HG03025 (cell line): ENCODE measurements around the gene LNPEP.

Experiments
- ATAC-seq: cut with Tn5 transposase; IDR thresholded peaks from one replicate; pipeline ENCODE4 v1.9.1; 2021; ENCODE audit warnings: mild to moderate bottlenecking, moderate library complexity; ENCODE audit not compliant: unreplicated experiment, low FRiP score

LNPEP gene

DNA sequence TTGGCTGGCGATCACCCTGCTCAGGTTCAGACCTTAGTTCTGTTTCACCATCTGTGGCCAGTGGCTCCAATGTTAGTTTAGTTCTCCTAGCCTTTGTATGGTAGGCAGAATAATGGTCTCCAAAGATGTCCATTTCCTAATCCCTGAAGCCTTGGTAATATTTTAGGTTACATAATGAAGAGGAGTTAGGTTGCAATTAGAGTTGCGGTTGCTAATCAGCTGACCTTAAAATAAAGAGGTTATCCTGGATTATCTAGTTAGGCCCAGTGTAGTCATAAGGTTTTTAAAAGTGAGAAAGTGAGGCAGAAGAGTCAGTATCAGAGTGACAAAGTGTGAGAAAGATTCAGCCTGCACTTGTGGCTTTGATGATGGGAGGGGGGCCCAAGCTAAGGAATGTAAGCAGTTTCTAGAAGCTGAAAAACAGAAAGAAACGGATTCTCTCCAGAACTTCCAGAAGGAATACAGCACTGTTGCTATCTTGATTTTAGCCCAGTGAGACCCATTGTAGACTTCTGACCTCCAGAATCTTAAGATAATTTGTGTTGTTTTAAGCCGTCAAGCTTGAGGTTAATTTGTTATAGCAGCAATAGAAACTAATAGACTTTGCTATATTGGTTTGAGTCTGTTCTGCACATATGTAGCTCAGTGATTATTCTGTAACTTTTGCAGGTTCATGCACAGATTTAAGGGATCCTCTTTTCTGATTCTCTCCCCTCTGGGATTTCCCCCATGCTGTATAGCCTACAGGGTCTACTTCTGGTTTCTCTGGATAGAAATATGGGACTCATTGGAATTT is 21.6 kb downstream of the LNPEP start:
- peak; percentile 44 for ATAC-seq

DNA sequence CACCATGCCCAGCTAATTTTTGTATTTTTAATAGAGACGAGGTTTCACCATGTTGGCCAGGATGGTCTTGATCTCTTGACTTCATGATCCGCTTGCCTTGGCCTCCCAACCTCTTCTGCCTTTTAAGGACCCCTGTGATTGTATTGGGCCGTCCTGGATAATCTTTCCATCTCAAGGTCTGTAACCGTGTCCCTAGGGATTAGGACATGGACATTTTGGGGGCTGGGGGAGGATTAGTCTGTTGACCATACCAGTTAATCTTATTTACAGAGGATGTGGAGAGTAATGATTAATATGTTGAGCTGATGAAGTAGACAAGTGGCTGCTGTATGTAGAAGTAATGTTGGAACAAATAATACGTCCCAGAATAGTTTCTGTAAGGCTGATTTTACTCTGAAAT is 23.1 kb downstream of the LNPEP start:
- ATAC-seq, result no peak

DNA sequence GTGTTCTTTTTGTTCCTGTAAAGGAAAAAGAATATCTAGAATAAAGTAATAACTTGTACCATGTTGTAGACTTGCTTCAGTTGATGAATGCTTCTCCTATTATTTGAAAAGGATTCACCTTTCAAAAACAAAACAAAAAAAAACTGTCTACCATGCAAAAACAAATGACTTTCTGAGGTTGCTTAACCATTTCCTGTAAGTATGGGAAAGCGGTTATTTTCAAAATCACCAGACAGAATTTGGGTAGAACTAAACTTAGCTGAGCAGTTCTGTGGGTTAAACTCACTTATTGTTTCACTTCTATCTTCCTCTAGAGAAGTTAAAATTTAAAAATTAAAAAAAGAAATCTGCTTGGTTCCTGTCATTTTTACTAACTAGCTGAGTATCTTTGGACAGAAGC is 25.2 kb downstream of the LNPEP start:
- peak; percentile 80 for ATAC-seq

DNA sequence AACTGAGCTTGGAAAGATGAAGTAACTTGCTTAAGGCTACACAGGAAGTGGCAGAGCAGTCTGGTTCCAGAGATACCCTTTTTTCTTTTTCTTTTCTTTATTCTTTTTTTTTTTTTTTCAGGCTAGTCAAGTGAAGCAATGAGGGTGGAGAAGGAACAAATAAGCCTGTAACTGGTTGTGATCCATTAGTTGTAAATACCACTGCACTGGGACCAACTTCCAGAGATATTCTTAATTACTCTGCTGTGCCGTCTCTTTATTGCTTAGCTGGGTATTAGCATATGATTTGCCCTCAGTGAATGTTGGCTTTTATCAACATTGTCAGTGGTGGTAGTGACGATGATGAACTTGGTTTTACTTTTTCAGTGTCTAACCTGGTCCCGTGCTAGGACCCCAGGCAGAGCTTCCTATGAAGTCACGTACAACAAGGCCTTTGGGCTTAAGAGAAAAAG is 26.7 kb downstream of the LNPEP start:
- ATAC-seq, result no peak

DNA sequence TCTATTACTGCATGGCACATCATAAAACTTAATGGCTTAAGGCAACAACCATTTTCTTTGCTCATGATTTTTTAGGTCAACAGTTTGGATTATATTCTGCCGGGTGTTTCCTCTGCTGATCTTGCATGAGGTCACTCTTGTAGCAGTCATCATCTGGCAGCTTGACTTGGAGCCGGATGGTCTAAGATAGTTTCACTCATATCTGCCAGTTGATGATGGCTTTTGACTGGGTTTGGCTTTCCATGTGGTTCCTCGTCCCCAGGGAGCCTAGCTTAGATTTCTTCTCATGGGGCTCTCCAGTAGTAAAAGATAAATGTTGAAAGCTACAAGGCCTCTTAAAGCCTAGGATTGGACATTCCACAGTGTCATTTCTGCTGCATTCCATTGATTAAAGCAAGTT is 27.4 kb downstream of the LNPEP start:
- no peak for ATAC-seq

DNA sequence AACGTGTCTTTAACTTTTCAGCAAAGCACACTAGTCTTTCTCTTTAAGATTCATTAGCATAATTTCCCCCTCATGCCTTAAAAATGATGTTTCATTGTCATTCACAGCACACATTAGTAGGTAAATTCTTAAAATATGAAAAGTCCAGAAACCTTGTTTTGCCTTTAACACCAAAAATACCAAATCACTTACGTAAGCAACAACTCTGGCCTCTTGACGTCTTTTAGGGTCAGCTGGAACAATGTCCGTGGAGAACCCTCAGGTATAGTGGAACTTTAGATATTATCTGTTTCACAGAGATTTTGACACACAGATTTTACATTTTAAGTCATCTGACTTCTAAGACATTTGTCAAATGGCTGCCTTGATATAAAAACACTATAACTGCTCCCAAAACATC is 30.9 kb downstream of the LNPEP start:
- ATAC-seq, result no peak

DNA sequence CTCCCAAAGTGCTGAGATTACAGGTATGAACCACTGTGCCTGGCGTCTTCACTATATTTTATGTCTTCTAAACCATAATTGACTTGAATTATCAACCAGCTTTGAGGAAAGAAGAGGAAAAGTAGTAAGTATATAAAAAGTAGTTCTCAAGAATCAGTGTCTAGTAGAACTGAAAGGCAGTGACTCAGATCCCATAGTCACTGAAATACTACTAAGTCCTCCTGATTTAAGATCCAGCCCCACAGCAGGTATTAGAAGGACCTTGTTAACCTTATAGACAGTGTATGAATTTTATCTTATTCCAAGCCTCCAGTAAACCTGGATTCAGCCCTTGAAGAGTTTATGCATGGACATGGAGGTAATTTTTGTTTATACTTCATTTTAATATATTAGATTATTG is 31.5 kb downstream of the LNPEP start:
- no peak for ATAC-seq

DNA sequence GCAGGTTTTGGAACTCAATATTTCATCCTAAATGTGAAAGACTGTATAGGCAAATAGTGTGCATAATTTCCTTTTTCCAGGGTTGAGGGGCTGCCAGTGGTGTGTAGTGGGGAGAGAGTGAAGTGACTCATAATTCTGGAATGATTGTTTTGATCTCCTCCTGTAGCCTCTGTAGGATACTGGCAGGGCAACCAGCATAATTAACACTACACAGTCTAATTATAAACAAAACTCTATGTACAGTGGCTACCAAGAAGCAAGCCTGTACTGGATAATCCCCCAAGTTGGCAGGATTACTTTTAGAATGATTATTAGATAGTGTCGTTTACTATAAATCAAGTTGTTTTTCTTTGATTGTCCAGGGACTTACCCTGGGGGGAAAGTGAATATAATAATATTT is 32.2 kb downstream of the LNPEP start:
- no peak for ATAC-seq

DNA sequence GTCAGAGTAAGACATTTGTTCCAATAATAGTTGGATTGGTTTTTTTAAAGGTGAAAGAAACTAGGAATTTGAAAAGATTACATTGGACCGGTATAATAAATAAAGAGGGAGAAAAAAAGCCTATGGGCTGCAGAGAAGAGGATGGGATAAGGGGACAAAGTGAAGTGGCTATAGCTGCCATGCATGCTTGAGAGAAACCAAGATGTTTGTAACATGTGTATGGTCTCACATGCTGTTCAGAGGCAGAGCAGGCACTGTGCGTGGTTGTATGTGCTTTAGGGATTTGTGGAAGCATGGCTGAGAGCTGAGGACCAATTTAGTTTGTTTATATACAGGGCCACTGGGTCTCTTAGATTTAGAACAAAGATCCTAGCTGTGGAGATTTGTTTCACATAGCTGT is 32.7 kb downstream of the LNPEP start:
- no peak for ATAC-seq

DNA sequence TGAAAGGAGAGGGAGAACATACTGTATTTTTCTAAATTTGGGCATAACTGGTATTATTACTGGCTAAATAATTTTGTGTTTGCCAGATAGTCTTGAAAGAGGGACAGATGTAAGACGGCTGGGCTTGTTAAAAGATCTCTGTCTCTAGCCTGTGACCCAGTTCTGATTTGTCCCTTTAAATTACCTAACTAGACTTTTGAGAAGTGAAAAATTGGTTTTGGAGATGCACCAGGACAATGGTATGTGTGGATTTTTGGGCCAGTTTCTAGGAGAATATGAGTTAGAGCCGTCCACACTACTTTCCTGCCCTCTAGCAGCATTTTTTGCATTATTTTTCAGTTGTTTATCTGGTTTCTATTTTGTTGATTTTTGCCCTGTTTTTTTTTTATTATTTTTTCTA is 33.5 kb downstream of the LNPEP start:
- ATAC-seq, result no peak

DNA sequence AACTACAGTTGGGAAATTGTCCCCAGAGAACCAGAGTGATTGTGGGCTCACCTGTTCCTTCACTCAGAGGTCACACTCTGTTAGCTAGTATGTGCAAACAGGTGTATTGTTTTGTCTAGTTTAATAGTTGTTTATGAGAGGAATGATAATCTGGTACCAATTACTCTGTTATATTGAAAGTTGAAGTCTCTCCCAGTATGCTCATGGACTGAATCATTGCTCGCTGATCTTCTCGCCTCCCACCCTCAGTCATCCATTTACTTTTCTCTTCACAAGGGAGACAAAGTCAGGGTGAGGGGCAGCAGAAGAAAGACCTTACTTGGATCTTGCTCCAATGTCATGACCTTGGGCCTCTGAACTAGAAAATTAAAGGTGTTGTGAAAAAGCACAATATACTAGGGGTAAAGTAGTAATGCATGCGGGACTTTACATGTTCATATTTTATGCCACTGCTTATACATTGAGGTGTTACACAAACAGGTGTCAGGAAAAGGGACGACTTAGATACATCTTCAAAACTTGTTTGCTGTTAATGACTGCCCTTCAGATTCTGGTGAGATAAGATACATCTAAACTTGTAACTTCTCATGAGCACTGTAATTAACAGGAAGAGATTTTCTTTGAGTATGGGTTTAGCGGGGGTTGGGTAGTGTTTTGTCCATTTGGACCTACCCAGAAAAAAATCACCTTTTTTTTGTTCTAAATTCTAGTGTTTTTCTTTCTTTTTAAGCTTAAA is 36.9 kb downstream of the LNPEP start:
- no peak for ATAC-seq

DNA sequence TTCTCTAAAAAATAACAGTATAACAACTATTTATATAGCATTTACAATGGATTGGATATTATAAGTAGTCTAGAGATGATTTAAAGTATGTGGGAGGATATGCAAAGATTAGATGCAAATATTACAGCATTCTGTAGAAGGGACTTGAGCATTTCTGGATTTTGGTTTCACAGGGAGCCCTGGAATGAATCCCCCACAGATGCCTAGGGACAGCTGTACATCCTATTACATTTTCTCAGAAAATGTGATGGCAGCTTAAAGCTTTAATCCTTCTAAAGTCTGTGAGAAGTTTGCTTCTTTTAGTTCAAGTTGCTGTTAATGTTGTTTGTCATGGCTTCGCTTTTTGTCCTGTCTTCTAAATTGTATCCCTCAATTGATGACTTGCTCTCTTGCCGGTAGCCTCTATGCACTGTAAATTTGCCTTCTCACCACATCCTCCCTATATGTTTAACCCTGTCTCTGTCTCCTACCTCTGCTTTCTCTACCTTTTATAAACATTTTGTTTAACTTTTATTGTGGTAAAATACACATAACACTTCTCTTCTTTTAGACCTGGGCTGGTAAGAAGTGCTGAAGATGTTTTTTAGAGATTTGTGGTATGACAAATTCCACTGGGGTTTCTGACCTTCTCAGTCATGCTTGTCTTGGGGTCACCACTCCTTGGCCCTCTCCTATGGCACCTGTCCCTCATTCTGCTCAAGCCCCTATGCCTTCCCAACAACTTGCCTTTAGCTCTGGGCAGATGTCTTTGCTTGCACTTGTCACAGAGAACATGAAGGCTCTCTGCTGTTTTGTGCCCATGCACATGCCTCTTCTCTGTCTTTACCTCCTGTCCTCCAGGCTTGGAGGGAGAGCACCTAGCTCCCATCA is 37.9 kb downstream of the LNPEP start:
- ATAC-seq, result no peak

DNA sequence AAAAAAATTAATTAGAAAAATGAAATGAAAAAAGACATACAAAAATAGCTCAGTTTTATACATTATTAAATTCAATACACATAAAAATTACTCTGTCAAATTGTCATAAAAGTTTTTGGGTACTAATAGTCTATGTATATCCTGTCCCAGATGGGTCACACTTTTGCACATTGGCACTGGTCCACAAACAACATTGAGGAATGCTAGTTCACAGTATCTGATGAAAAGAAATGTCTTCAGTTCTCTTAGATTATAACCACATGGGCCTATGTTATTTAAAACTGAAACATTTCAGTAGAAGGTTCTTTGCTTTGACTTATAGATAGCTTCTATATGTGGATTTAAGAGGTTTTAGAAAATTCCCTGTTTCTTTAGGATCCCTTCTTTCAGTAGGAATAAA is 39.8 kb downstream of the LNPEP start:
- no peak for ATAC-seq

DNA sequence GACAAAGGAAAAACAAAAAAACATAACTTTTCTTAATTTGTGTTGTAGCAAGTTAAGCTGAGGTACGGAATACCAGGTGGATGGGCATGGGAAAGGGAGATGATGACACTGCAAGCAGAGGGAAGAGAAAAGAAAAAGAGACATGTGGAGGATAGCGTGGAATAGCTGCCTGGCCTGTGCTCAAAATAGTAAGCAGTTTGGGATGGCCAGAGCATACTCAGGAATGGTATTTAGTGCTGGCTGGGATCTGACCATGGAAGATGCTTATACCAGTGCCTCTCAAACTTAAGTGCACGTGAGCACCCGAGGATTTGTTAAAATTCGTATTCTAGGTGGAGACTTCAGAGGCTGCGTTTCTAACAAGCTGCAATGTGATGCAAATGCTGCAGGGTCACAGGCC is 41.3 kb downstream of the LNPEP start:
- ATAC-seq, result no peak

DNA sequence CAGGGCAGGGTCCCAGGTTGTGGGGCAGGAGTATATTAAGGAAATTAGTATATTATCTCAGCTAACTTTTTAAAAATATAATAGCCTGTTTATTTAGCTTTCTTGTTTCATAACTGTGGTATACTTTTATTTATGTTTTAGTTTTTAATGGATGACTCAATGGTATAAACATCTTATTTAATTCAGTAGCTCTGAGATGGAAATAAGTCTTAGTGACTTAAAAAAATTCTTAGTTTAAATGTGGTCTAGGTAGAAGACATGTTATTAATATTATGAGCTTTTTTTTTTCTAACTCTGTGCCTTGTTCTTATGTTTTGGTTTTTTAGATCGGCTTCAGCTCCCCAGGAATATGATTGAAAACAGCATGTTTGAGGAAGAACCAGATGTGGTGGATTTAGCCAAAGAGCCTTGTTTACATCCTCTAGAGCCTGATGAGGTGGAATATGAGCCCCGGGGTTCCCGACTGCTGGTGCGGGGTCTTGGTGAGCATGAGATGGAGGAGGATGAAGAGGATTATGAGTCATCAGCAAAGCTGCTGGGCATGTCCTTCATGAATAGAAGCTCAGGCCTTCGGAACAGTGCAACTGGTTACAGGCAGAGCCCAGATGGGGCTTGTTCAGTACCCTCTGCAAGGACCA is 43.1 kb downstream of the LNPEP start:
- no peak for ATAC-seq

DNA sequence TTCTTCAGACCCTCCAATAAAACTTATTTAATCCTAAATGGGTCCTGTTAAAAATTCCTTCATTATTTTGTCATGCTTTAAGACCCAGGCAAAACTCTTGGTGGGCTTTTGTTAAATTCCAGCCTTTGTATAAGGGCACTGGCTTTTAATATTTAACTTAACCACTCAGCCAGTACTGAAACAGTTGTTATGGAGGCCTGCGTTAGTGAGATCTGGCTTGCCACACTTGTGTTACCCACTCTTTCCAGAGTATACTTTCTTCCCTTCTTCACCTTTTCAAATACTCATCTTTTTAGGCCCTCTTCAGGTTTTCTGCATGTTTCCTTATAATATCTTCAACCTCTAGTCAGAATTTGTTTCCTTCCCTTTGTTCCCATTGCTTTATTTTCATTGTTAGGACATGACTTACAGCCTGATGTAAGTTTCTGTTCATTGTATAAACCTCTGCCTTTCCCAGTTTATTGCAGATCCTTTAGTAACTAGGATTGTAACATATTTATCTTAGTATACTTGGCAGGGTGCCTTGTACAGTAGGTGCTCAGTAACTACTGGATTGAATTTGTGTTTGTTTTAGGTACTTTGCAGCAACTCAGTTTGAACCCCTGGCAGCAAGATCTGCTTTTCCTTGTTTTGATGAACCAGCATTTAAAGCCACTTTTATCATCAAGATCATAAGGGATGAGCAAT is 48.8 kb downstream of the LNPEP start:
- ATAC-seq, result no peak

DNA sequence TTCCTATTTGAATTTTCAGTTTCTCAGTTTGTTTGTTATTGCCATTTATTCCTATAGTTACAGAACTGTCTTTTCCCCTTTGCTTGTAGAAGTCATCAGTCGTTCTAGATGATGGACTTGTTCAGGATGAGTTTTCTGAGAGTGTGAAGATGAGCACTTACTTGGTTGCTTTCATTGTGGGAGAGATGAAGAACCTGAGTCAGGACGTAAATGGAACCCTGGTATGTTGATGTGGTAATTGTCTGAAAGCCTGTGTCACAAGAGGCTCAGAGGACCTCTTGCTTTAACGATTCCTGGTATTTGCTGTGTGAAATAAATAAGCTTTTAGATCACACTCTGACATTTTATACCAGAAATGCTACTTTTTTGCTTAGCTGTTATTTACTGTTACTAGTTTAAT is 50.6 kb downstream of the LNPEP start:
- no peak for ATAC-seq

DNA sequence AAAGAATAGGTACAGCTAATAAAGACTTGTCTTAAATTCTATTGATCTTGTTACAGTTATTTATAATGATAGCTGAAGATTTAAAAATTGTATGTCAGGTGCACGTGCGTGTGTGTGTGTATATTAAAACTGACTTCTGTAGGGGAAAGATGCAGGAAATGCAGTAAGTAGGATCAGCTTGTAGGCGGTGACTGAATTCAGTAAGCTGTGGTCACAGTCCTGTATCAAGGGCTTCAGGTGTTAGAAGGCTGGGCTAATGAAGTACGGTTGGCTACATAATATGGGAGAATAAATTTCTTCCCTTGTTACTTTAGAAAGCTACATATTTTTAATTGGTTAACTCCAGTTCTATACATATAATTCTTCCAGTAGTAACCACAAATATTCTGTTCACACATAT is 54.2 kb downstream of the LNPEP start:
- no peak for ATAC-seq

DNA sequence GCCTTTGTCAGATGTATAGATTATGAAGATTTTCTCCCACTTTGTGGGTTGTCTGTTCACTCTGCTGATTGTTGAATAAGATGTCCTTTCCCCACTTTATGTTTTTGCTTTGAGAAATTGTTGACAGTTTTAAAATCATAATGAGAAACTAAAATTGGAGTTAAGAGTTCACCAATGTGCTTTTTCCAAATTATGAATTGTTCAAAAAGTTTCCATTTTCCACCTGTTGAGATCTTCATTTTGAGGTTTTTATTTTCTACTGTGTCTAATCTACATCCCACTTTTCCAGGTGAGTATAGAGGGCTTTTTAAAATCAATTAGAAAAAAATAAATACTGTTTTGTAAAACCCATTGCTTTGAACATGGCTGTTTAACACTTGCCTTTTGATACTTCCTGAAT is 55.8 kb downstream of the LNPEP start:
- ATAC-seq, result no peak

DNA sequence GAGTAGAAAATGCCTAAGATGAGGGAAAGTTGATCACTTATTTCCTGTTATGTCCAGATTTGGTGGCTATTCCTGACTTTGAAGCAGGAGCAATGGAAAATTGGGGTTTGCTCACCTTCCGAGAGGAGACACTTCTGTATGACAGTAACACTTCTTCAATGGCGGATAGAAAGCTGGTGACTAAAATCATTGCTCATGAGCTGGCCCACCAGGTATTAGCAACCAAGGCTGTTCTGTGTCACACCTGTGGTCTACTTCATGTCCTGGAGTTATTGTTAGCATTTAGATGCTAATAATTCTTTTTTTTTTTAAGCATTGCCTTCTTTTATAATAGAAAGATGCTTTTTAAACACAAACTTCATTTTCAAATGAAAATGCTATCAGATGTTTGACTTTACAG is 57.9 kb downstream of the LNPEP start:
- ATAC-seq, result no peak
